K562 (cell line): Measurements from ENCODE around the gene EHBP1. TPM values are rescaled to one million over a fixed set of nuclear protein-coding genes. Genes with fewer than 3 reads are reported as not detected.

Source experiments
- ATAC-seq: fragments of 200-7000 bp; cut with Tn5 transposase; 3 replicates; pipeline ENCODE4 v1.9.1; 2020; ENCODE audit warnings: moderate library complexity
- BruUV-seq: library from RNA; stranded (reverse); fragments of 400-500 nt; replicated peaks from 2 replicates; lab custom pipeline; 2021; lab: Mats Ljungman, UMichigan
- CTCF ChIA-PET: fragments of 300-600 bp; formaldehyde crosslinking; extraction: SDS; loops from one replicate; lab custom pipeline; 2021; ENCODE audit warnings: low intra/inter-chr PET ratio; lab: Yijun Ruan, JAX
- POLR2A ChIA-PET: fragments of 300-600, 350-650 bp; sonication (Branson Sonifier 250); formaldehyde crosslinking; extraction: SDS; loops from one replicate; lab custom pipeline; 2021; ENCODE audit warnings: antibody characterized with exemption, inconsistent platforms; lab: Yijun Ruan, JAX
- DNase-seq, 4 experiments: peaks; one replicate each; pipeline versions ENCODE4 v3.0.0 to v3.0.0-alpha.2; 2011 to 2018; ENCODE audit warnings: low spot score in 3 of 4, mixed read lengths in 3 of 4; ENCODE audit errors: extremely low read depth in 1 of 4
- FAIRE-seq: peaks from 2 replicates; lab custom pipeline; 2011; peaks lifted over from hg19 to GRCh38; lab: Jason Lieb, UNC
- H2AFZ ChIP-seq: 2 replicates; pipeline ENCODE4 v1.6.0; 2011; ENCODE audit warnings: low read depth, low read length, control low read depth, inconsistent platforms
- H3K27ac ChIP-seq: fragments of 200-600 bp; 3 replicates; pipeline ENCODE4 v1.8.0; 2011; ENCODE audit warnings: low read depth, mild to moderate bottlenecking, control low read depth, inconsistent platforms, low read length, moderate library complexity, mixed read lengths; ENCODE audit errors: extremely low read depth
- H3K27me3 ChIP-seq, 2 experiments: fragments of 300-600 bp in 1 of 2; 2 replicates in 1 of 2; 3 replicates in 1 of 2; pipeline versions ENCODE4 v1.6.0 to v1.8.0; 2011; ENCODE audit warnings: inconsistent platforms in 2 of 2, low read length in 2 of 2, mild to moderate bottlenecking in 1 of 2, mixed read lengths in 1 of 2, moderate library complexity in 1 of 2; ENCODE audit not compliant: control insufficient read depth in 2 of 2, insufficient read depth in 2 of 2
- H3K36me3 ChIP-seq: fragments of 300-600 bp; 3 replicates; pipeline ENCODE4 v1.8.0; 2011; ENCODE audit warnings: mild to moderate bottlenecking, low read length, inconsistent platforms; ENCODE audit not compliant: control insufficient read depth, insufficient read depth
- H3K4me1 ChIP-seq, 2 experiments: fragments of 200-600 bp in 1 of 2; replicated peaks in 1 of 2; 2 replicates in 1 of 2; 3 replicates in 1 of 2; pipeline versions ENCODE4 v1.5.1 to v1.8.0; 2011; ENCODE audit warnings: inconsistent platforms in 2 of 2, low read length in 2 of 2, mild to moderate bottlenecking in 1 of 2, mixed read lengths in 1 of 2, moderate library complexity in 1 of 2; ENCODE audit not compliant: control insufficient read depth in 2 of 2, insufficient read depth in 2 of 2
- H3K4me2 ChIP-seq: 2 replicates; pipeline ENCODE4 v1.6.1; 2011; ENCODE audit warnings: low read length, control low read depth, inconsistent platforms, mixed read lengths; ENCODE audit not compliant: insufficient read depth
- H3K4me3 ChIP-seq: fragments of 200-600 bp; sonication (generic), shearing (Covaris generic); 2 replicates; pipeline ENCODE4 v1.5.1; 2016; ENCODE audit warnings: control low read depth, inconsistent platforms
- H3K79me2 ChIP-seq: fragments of 200-600 bp; 3 replicates; pipeline ENCODE4 v1.8.0; 2011; ENCODE audit warnings: low read length, inconsistent platforms; ENCODE audit not compliant: control insufficient read depth, insufficient read depth
- H3K9ac ChIP-seq, 2 experiments: 2 replicates each; pipeline versions ENCODE4 v1.6.0 to v1.6.1; 2011; ENCODE audit warnings: low read depth in 2 of 2, low read length in 2 of 2, control low read depth in 1 of 2, inconsistent platforms in 1 of 2, mild to moderate bottlenecking in 1 of 2, mixed read lengths in 1 of 2; ENCODE audit not compliant: insufficient read depth in 1 of 2
- H3K9me1 ChIP-seq: one replicate; pipeline ENCODE4 v1.6.0; 2011; ENCODE audit warnings: inconsistent platforms, mild to moderate bottlenecking, low read length, moderate library complexity; ENCODE audit not compliant: control insufficient read depth, insufficient read depth
- H3K9me3 ChIP-seq: replicated peaks from 2 replicates; pipeline ENCODE4 v1.5.1; 2011; ENCODE audit warnings: low read depth, low read length, inconsistent platforms; ENCODE audit not compliant: control insufficient read depth, insufficient read depth
- H4K20me1 ChIP-seq: replicated peaks from 2 replicates; pipeline ENCODE4 v1.6.1; 2011; ENCODE audit warnings: low read length, inconsistent platforms, mixed read lengths; ENCODE audit not compliant: control insufficient read depth, insufficient read depth
- BACH1 ChIP-seq: fragments of 200-800 bp; sonication (Bioruptor generic); IDR thresholded peaks from 2 replicates; pipeline ENCODE4 v1.6.1; 2016; ENCODE audit warnings: missing genetic modification characterization, missing compliant biosample characterization
- HDAC3 ChIP-seq: fragments of 450-650 bp; IDR thresholded peaks from 2 replicates; pipeline ENCODE4 v1.6.1; 2018; ENCODE audit warnings: borderline replicate concordance, mild to moderate bottlenecking, moderate library complexity; ENCODE audit not compliant: partially characterized antibody
- HMG20B ChIP-seq: fragments of 250-450 bp; sonication (Bioruptor Pico); IDR thresholded peaks from 2 replicates; pipeline ENCODE4 v1.5.0; 2021; ENCODE audit warnings: mild to moderate bottlenecking
- MEIS2 ChIP-seq: fragments of 450-650 bp; IDR thresholded peaks from 2 replicates; pipeline ENCODE4 v1.6.1; 2014; ENCODE audit warnings: mild to moderate bottlenecking; ENCODE audit not compliant: partially characterized antibody
- MTA3 ChIP-seq: fragments of 450-650 bp; formaldehyde crosslinking; IDR thresholded peaks from 2 replicates; pipeline ENCODE4 v1.6.1; 2017; ENCODE audit warnings: mild to moderate bottlenecking, borderline replicate concordance
- MYBL2 ChIP-seq, 2 experiments: fragments of 450-650 bp in 1 of 2; sonication (generic) in 1 of 2; formaldehyde crosslinking in 1 of 2; IDR thresholded peaks; 2 replicates each; pipeline versions ENCODE4 v1.6.1 to v1.8.1; 2017 to 2022; ENCODE audit warnings: borderline replicate concordance in 1 of 2, inconsistent platforms in 1 of 2, low read depth in 1 of 2, mild to moderate bottlenecking in 1 of 2, missing genetic modification reagents in 1 of 2, moderate library complexity in 1 of 2
- SMAD3 ChIP-seq: fragments of 450-650 bp; formaldehyde crosslinking; conservative IDR thresholded peaks from 2 replicates; pipeline ENCODE4 v1.4.0; 2020; ENCODE audit warnings: mild to moderate bottlenecking
- SRSF9 ChIP-seq: fragments of 200-400 bp; formaldehyde crosslinking; IDR thresholded peaks from 2 replicates; pipeline ENCODE4 v1.6.1; 2017; ENCODE audit warnings: low read depth, low read length, borderline replicate concordance
- ZNF431 ChIP-seq: sonication (generic); formaldehyde crosslinking; IDR thresholded peaks from 2 replicates; pipeline ENCODE4 v1.8.0; 2022; ENCODE audit warnings: mild to moderate bottlenecking, missing genetic modification reagents
- ZNF589 ChIP-seq: fragments of 200-800 bp; sonication (Bioruptor generic); IDR thresholded peaks from 2 replicates; pipeline ENCODE4 v1.6.1; 2016; ENCODE audit warnings: low read depth, missing genetic modification characterization, missing compliant biosample characterization
- WGBS: fragments of 100-300 bp; shearing (Covaris generic); methylation state at CpG from one replicate; pipeline ENCODE4 v1.1.6; 2016; ENCODE audit warnings: low coverage, mixed read lengths; ENCODE audit not compliant: insufficient coverage; ENCODE audit errors: missing lambda C conversion rate; 5-methylcytosine and 5-hydroxymethylcytosine counted together
- in situ Hi-C: fragments of 300-500 bp; cut with MboI; formaldehyde crosslinking; loops from 4 replicates; pipeline ENCODE4 v1.15.0; 2018; ENCODE audit warnings: inconsistent platforms, mixed read lengths
- intact Hi-C: fragments of 100-400 bp; cut with micrococcal nuclease; formaldehyde crosslinking; loops from 2 replicates; pipeline ENCODE4 v1.14.2; 2022
- polyA plus RNA-seq, 8 experiments: library from polyadenylated mRNA; depleted of rRNA in 4 of 8; stranded (reverse) in 5 of 8; unstranded in 3 of 8; fragments of >200 nt; fragmentation: Nextera tagmentation in 2 of 8; fragmentation: Illumina TruSeq in 1 of 8; extraction: Ambion mirVana in 2 of 8; extraction: Trizol in 1 of 8; gene quantifications; 2 replicates each; pipeline versions ENCODE4 v1.2.1 to v1.2.3, GENCODE V29; 2011 to 2014; ENCODE audit warnings: inconsistent platforms in 1 of 8, missing spikeins in 1 of 8
- total RNA-seq, 7 experiments: library from RNA; depleted of rRNA in 6 of 7; stranded (reverse); fragments of >200 nt in 6 of 7; fragmentation: Illumina TruSeq in 2 of 7; extraction: Trizol in 2 of 7; gene quantifications; 2 replicates each; pipeline versions ENCODE4 v1.2.1 to v1.2.3, GENCODE V29; 2011 to 2021; ENCODE audit warnings: low replicate concordance in 1 of 7
- TF ChIP-seq, protein P1 (sequence below): fragments of 450-650 bp; conservative IDR thresholded peaks from 2 replicates; pipeline ENCODE4 v1.6.1; 2016; ENCODE audit warnings: missing genetic modification characterization, low read depth, mild to moderate bottlenecking, missing compliant biosample characterization, moderate library complexity
- TF ChIP-seq, protein P2 (sequence below), 2 experiments: fragments of 450-650 bp; conservative IDR thresholded peaks; 2 replicates each; pipeline ENCODE4 v1.6.1; 2017; ENCODE audit warnings: mild to moderate bottlenecking in 2 of 2, moderate library complexity in 2 of 2

EHBP1 gene
- total and polyA plus RNA-seq, 9 of the 15 experiments (the other 6 are each of a cell fraction or from before 2014, with no cell fraction given) = 8.9 to 26.6 (median 19.3) TPM

DNA sequence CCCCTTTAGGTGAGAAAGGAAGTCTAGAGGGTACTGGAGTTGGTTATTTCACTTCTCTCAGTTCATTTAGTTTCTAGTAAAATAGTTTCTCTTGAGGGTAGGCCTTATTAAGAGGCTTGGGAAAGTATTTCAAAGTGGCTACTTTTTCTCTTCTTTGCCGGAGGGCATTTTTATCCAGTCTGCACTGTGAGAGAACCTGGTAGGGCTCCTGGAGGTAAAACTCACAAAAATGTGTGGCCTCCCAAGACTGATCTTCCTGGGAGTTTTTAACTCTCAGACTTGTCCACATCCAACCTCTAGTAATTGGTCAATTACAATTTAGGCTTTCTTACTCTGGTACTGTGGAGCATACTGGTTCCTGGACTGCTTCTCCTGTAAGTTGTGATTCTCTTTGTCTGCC is 28.0 kb downstream of the EHBP1 start:
- BruUV-seq = no TSS peak
- H3K9ac ChIP-seq = no peak overlapping the region
- FAIRE-seq (no peak), ATAC-seq (no peak), DNase-seq (no peak)
- intact Hi-C loops (no loop called here), in situ Hi-C loops (no loop called here)
- WGBS = 92% methylated on average over 1 of the region's 1 CpG
- no peaks in the 10 kb centered on the region for H3K27me3 ChIP-seq
- H3K4me1 ChIP-seq = 0 out of 5 replicates have a peak, but pooled peaks cover 0 to 2% of the 10 kb centered on the region in 2 experiments
- CTCF ChIA-PET = no interaction called here
- H3K79me2 ChIP-seq = peaks cover 23% of the 10 kb centered on the region; the same call in 2 of the 3 replicates
- no peak overlapping the region for H2AFZ ChIP-seq
- no peak overlapping the region for H3K4me3 ChIP-seq
- TF ChIP-seq SMAD3 (CRISPR knock-in tag) = no peak
- no peaks in the 10 kb centered on the region for H3K9me1 ChIP-seq
- H3K36me3 ChIP-seq = no peaks in the 10 kb centered on the region
- no peaks in the 10 kb centered on the region for H4K20me1 ChIP-seq
- no peak overlapping the region for H3K4me2 ChIP-seq
- POLR2A ChIA-PET = no interaction called here
- no peaks in the 10 kb centered on the region; the same call in 1 of the 2 replicates for H3K9me3 ChIP-seq
- no peak overlapping the region for H3K27ac ChIP-seq

DNA sequence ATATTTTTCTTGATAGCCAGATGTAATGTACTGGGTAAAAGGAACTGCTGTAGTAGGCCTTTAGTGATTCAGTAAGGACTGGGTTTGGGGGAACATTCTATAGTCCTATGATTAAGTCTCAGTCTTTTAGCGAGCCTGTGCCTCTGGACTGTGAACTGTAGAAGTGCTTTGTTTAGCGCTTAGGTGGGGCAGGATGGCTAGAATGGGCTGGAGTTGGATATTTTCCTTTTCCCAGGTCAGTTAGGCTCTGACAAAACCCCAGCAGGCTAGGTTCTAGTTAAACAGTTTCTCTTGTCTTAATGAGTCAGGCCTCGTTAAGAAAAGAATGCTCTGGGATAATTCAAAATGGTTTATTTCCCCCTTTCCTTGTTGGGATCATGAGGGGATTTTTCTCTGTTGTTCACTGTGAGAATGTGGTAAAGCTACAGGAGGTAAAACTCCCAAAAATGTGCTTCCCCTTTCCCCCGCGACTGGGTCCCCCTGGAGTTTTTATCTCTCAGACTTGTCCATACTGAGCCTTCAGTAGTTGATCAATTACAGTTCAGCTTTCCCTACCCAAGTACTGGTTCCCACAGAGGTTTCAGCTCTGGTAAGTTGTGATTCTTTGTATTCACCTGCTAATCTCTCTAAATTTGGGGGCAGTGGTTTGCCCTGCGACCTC is 31.5 kb downstream of the EHBP1 start:
- peaks cover 32% of the 10 kb centered on the region for H3K79me2 ChIP-seq
- peaks cover 0 to 21% of the 10 kb centered on the region in 2 experiments; a peak in 4 of 5 replicates for H3K4me1 ChIP-seq
- H3K9me3 ChIP-seq = no peaks in the 10 kb centered on the region
- CTCF ChIA-PET = no interaction called here
- H3K4me3 ChIP-seq = no peak overlapping the region
- ATAC-seq (peak; percentile 32), DNase-seq (no peak), FAIRE-seq (no peak)
- in situ Hi-C loops = no loop called here
- no TSS peak for BruUV-seq
- no peaks in the 10 kb centered on the region for H4K20me1 ChIP-seq
- H3K27me3 ChIP-seq = no peaks in the 10 kb centered on the region
- intact Hi-C loops = no loop called here
- no peak overlapping the region for H2AFZ ChIP-seq
- H3K9ac ChIP-seq = no peak overlapping the region
- no peak overlapping the region for H3K27ac ChIP-seq
- H3K4me2 ChIP-seq = no peak overlapping the region
- POLR2A ChIA-PET = no interaction called here
- no peaks in the 10 kb centered on the region for H3K36me3 ChIP-seq
- H3K9me1 ChIP-seq = no peaks in the 10 kb centered on the region
- WGBS = 41% methylated on average over 6 of the region's 6 CpGs
- TF ChIP-seq MYBL2 (IDR thresholded peaks at IDR 0.05; ENCODE audit: low read depth) (no peak), MYBL2 (CRISPR knock-in tag; IDR thresholded peaks at IDR 0.05; ENCODE audit: borderline replicate concordance) (no peak), ZNF589 (CRISPR knock-in tag) (0 out of 2 replicates have a peak, but pooled peaks have one; percentile 10), ZNF431 (CRISPR knock-in tag) (no peak), MEIS2 (no peak), SRSF9 (no peak), MTA3 (no peak), HDAC3 (no peak), BACH1 (tag) (0 out of 2 replicates have a peak, but pooled peaks have one; percentile 32), HMG20B (CRISPR knock-in tag) (no peak)
- TF ChIP-seq, protein P1, sequence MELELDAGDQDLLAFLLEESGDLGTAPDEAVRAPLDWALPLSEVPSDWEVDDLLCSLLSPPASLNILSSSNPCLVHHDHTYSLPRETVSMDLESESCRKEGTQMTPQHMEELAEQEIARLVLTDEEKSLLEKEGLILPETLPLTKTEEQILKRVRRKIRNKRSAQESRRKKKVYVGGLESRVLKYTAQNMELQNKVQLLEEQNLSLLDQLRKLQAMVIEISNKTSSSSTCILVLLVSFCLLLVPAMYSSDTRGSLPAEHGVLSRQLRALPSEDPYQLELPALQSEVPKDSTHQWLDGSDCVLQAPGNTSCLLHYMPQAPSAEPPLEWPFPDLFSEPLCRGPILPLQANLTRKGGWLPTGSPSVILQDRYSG (tag) = no peak
- TF ChIP-seq, protein P2, sequence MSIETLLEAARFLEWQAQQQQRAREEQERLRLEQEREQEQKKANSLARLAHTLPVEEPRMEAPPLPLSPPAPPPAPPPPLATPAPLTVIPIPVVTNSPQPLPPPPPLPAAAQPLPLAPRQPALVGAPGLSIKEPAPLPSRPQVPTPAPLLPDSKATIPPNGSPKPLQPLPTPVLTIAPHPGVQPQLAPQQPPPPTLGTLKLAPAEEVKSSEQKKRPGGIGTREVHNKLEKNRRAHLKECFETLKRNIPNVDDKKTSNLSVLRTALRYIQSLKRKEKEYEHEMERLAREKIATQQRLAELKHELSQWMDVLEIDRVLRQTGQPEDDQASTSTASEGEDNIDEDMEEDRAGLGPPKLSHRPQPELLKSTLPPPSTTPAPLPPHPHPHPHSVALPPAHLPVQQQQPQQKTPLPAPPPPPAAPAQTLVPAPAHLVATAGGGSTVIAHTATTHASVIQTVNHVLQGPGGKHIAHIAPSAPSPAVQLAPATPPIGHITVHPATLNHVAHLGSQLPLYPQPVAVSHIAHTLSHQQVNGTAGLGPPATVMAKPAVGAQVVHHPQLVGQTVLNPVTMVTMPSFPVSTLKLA (conservative IDR thresholded peaks at IDR 0.05) = no peak
